K562 (cell line): ENCODE data around the gene AJUBA. TPM values are rescaled to one million over a fixed set of nuclear protein-coding genes. Genes with fewer than 3 reads are reported as not detected.
A peak's percentile ranks its signal among the peaks of the same experiment; 100 is the strongest.

ENCODE experiments used
- CCAR2 ChIP-seq: fragments of 200-400 bp; formaldehyde crosslinking; IDR thresholded peaks from 2 replicates; pipeline ENCODE4 v1.6.1; 2017; ENCODE audit warnings: mild to moderate bottlenecking, low read depth, low read length
- DACH1 ChIP-seq: fragments of 450-650 bp; IDR thresholded peaks from 2 replicates; pipeline ENCODE4 v1.6.1; 2018; ENCODE audit not compliant: partially characterized antibody
- HDAC8 ChIP-seq: fragments of 450-650 bp; IDR thresholded peaks from 2 replicates; pipeline ENCODE4 v1.6.1; 2016; ENCODE audit warnings: mild to moderate bottlenecking, missing genetic modification characterization, moderate library complexity, missing compliant biosample characterization
- HNRNPLL ChIP-seq: fragments of 200-400 bp; formaldehyde crosslinking; IDR thresholded peaks from 2 replicates; pipeline ENCODE4 v1.6.1; 2017; ENCODE audit warnings: low read length, low read depth, mild to moderate bottlenecking; ENCODE audit not compliant: poor library complexity, severe bottlenecking
- NELFE ChIP-seq: IDR thresholded peaks from 2 replicates; pipeline ENCODE4 v1.6.1; 2011; ENCODE audit warnings: mild to moderate bottlenecking; ENCODE audit not compliant: insufficient read depth, insufficient read length
- NFRKB ChIP-seq: fragments of 450-650 bp; IDR thresholded peaks from 2 replicates; pipeline ENCODE4 v1.6.1; 2016; ENCODE audit warnings: low read depth
- PRPF4 ChIP-seq: fragments of 200-400 bp; formaldehyde crosslinking; IDR thresholded peaks from one replicate; pipeline ENCODE4 v1.6.1; 2017; ENCODE audit warnings: low read length, low read depth, mild to moderate bottlenecking; ENCODE audit not compliant: insufficient read depth, poor library complexity, severe bottlenecking
- REST ChIP-seq, 2 experiments: fragments of 450-650 bp; formaldehyde crosslinking in 1 of 2; IDR thresholded peaks; 2 replicates each; pipeline versions ENCODE4 v1.4.0 to v1.6.1; 2014 to 2020; ENCODE audit warnings: mild to moderate bottlenecking in 2 of 2, borderline replicate concordance in 1 of 2, low read depth in 1 of 2
- ZNF740 ChIP-seq, 3 experiments: fragments of 200-800 bp in 1 of 3; sonication (Bioruptor generic) in 1 of 3; sonication (generic) in 1 of 3; formaldehyde crosslinking in 1 of 3; IDR thresholded peaks; 2 replicates each; pipeline versions ENCODE4 v1.6.1 to v1.8.0; 2016 to 2022; ENCODE audit warnings: mild to moderate bottlenecking in 2 of 3, missing compliant biosample characterization in 2 of 3, missing genetic modification characterization in 2 of 3, missing genetic modification reagents in 1 of 3
- polyA plus RNA-seq, 8 experiments: library from polyadenylated mRNA; depleted of rRNA in 4 of 8; stranded (reverse) in 5 of 8; unstranded in 3 of 8; fragments of >200 nt; fragmentation: Nextera tagmentation in 2 of 8; fragmentation: Illumina TruSeq in 1 of 8; extraction: Ambion mirVana in 2 of 8; extraction: Trizol in 1 of 8; gene quantifications; 2 replicates each; pipeline versions ENCODE4 v1.2.1 to v1.2.3, GENCODE V29; 2011 to 2014; ENCODE audit warnings: inconsistent platforms in 1 of 8, missing spikeins in 1 of 8
- total RNA-seq, 7 experiments: library from RNA; depleted of rRNA in 6 of 7; stranded (reverse); fragments of >200 nt in 6 of 7; fragmentation: Illumina TruSeq in 2 of 7; extraction: Trizol in 2 of 7; gene quantifications; 2 replicates each; pipeline versions ENCODE4 v1.2.1 to v1.2.3, GENCODE V29; 2011 to 2021; ENCODE audit warnings: low replicate concordance in 1 of 7
- TF ChIP-seq, protein P1 (sequence below), 2 experiments: fragments of 250-450 bp in 1 of 2; fragments of 450-650 bp in 1 of 2; sonication (Bioruptor Pico) in 1 of 2; IDR thresholded peaks; 2 replicates each; pipeline versions ENCODE4 v1.6.1 to v1.8.0; 2016 to 2021; ENCODE audit warnings: mild to moderate bottlenecking in 2 of 2, moderate library complexity in 2 of 2, missing compliant biosample characterization in 1 of 2, missing genetic modification characterization in 1 of 2
- TF ChIP-seq, protein P2 (sequence below): sonication (generic); formaldehyde crosslinking; IDR thresholded peaks from 2 replicates; pipeline ENCODE4 v1.8.1; 2023; ENCODE audit warnings: mild to moderate bottlenecking, missing genetic modification reagents

The AJUBA gene
- total and polyA plus RNA-seq, 9 of the 15 experiments (the other 6 are each of a cell fraction or from before 2014, with no cell fraction given), result 0.73 to 4.7 (median 2.8) TPM

DNA sequence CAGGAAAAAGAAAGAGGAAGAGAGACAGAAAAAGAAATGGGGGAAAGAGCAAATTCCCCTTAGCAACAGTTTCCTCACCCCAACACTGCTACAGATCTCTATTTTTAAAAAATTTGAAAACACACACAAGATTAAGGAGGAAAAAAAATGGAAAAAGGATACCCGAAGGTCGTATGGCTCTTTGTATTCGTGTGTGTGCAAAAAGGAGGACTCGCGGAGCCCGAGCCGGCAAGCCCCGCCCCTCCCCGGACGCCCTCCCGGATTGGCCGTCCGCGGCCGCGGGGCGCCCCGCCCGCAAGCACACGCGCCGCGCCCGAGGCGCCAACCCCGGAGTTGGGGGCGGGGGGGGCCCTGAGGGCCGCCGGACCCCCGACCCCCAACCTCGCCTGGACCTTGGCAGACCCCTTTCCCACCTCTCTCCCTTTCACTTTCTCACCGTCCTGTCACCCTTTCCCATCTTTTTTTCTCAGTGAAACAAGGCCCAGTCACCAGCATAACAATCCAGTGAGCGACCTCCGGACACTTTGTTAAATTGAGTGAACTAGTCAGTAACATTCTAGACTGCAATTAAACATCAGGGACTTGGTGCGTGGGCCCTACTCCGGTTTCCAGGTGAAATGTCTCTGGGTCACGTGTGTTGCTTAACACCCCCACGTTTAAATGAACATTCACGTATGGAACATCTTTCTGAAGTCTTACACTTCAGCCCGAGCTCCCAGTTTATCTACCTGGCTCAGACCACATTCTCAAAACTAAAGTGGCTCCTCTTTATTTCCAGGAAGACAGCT, 27.8 kb upstream of the AJUBA start, which contains the start of gene C14orf93 (continued):
- TF ChIP-seq REST (IDR thresholded peaks at IDR 0.05; ENCODE audit: borderline replicate concordance) (peak; percentile 9; the same call in 1 of the 2 replicates), REST (CRISPR knock-in tag; IDR thresholded peaks at IDR 0.05; ENCODE audit: low read depth) (no peak), NELFE (no peak), ZNF740 (CRISPR knock-in tag; IDR thresholded peaks at IDR 0.05) (no peak), ZNF740 (tag; IDR thresholded peaks at IDR 0.05) (peak in 1 of 2 experiments; percentile 71; a peak in 2 of 4 replicates), NFRKB (peak; percentile 48), PRPF4 (no peak), DACH1 (peak; percentile 47), CCAR2 (0 out of 2 replicates have a peak, but pooled peaks have one; percentile 36), HDAC8 (peak; percentile 65; the same call in 1 of the 2 replicates), HNRNPLL (peak; percentile 37)
- TF ChIP-seq, protein P1, sequence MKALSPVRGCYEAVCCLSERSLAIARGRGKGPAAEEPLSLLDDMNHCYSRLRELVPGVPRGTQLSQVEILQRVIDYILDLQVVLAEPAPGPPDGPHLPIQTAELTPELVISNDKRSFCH (CRISPR knock-in tag; IDR thresholded peaks at IDR 0.05), result no peak
- TF ChIP-seq, protein P1 (tag; IDR thresholded peaks at IDR 0.05), result peak; percentile 55; the same call in 1 of the 2 replicates
- TF ChIP-seq, protein P2, sequence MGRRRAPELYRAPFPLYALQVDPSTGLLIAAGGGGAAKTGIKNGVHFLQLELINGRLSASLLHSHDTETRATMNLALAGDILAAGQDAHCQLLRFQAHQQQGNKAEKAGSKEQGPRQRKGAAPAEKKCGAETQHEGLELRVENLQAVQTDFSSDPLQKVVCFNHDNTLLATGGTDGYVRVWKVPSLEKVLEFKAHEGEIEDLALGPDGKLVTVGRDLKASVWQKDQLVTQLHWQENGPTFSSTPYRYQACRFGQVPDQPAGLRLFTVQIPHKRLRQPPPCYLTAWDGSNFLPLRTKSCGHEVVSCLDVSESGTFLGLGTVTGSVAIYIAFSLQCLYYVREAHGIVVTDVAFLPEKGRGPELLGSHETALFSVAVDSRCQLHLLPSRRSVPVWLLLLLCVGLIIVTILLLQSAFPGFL (CRISPR knock-in tag), result no peak
